ENCODE data around the gene ABLIM1. TPM values are rescaled to one million over a fixed set of nuclear protein-coding genes. Genes with fewer than 3 reads are reported as not detected.

The ABLIM1 gene
- total RNA-seq, 1 experiment from 2014 or later = 274 TPM

DNA sequence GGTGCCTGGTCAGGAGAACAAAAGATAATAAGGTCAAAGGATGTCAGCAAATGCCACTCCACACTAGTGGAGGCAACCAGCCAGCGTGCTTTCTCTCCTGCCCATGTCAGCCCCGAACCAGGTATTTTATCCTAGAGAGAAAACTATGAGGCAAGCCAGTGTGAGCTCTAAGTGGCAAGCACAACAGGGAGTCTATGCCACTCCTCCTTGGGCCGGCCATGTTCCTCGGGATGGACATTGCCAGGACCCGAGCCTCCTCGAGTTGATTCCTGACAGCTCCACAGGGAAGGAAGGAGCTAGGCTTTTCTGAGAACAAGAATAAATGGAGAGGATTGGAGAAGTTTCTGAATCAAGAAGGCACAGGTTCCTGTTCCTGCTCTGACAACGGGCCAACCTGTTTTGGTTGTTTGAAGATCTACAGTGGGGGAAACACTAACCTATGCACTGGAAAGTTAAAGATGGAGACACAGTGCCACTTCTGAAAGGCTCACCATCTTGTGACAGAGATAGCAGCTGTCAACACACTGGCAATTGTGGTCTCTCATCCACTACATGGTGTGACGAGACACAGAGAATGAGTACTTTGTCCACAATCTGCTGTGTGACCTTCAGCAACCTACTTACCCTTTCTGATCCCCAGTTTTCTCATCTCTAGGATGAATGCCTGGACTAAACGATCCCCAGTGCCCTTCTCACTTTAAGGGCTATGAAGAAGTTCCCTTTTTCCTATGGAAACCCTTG is 28.8 kb downstream of the ABLIM1 start:
- Histone ChIP-seq H3K4me1 (ENCODE audit: control insufficient read depth, insufficient read depth, low read length) (peaks cover 83% of the 10 kb centered on the region), H3K9me3 (ENCODE audit: control insufficient read depth, insufficient read depth, low read depth, low read length) (no peaks in the 10 kb centered on the region; the same call in 1 of the 2 replicates), H3K27ac (ENCODE audit: low read length) (peak overlapping the region; percentile 96), H3K4me3 (ENCODE audit: low read depth in 2 of 2, low read length in 2 of 2) (peak overlapping the region; percentile 73 to 78), H3K27me3 (ENCODE audit: control insufficient read depth, insufficient read depth, low read length) (no peaks in the 10 kb centered on the region), H3K36me3 (ENCODE audit: control insufficient read depth, insufficient read depth, low read length) (no peaks in the 10 kb centered on the region)
- TF ChIP-seq, protein P1, sequence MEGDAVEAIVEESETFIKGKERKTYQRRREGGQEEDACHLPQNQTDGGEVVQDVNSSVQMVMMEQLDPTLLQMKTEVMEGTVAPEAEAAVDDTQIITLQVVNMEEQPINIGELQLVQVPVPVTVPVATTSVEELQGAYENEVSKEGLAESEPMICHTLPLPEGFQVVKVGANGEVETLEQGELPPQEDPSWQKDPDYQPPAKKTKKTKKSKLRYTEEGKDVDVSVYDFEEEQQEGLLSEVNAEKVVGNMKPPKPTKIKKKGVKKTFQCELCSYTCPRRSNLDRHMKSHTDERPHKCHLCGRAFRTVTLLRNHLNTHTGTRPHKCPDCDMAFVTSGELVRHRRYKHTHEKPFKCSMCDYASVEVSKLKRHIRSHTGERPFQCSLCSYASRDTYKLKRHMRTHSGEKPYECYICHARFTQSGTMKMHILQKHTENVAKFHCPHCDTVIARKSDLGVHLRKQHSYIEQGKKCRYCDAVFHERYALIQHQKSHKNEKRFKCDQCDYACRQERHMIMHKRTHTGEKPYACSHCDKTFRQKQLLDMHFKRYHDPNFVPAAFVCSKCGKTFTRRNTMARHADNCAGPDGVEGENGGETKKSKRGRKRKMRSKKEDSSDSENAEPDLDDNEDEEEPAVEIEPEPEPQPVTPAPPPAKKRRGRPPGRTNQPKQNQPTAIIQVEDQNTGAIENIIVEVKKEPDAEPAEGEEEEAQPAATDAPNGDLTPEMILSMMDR (IDR thresholded peaks at IDR 0.05) = no peak
- no peak for TF ChIP-seq POLR2AphosphoS5 (IDR thresholded peaks at IDR 0.05; ENCODE audit: low read depth, low read length)
- no peak for TF ChIP-seq SIN3A (IDR thresholded peaks at IDR 0.05; ENCODE audit: borderline replicate concordance, insufficient read depth, low read depth, low read length)
- TF ChIP-seq TCF7L2 (IDR thresholded peaks at IDR 0.05; ENCODE audit: low read depth, low read length) = no peak
- TF ChIP-seq, protein P2, sequence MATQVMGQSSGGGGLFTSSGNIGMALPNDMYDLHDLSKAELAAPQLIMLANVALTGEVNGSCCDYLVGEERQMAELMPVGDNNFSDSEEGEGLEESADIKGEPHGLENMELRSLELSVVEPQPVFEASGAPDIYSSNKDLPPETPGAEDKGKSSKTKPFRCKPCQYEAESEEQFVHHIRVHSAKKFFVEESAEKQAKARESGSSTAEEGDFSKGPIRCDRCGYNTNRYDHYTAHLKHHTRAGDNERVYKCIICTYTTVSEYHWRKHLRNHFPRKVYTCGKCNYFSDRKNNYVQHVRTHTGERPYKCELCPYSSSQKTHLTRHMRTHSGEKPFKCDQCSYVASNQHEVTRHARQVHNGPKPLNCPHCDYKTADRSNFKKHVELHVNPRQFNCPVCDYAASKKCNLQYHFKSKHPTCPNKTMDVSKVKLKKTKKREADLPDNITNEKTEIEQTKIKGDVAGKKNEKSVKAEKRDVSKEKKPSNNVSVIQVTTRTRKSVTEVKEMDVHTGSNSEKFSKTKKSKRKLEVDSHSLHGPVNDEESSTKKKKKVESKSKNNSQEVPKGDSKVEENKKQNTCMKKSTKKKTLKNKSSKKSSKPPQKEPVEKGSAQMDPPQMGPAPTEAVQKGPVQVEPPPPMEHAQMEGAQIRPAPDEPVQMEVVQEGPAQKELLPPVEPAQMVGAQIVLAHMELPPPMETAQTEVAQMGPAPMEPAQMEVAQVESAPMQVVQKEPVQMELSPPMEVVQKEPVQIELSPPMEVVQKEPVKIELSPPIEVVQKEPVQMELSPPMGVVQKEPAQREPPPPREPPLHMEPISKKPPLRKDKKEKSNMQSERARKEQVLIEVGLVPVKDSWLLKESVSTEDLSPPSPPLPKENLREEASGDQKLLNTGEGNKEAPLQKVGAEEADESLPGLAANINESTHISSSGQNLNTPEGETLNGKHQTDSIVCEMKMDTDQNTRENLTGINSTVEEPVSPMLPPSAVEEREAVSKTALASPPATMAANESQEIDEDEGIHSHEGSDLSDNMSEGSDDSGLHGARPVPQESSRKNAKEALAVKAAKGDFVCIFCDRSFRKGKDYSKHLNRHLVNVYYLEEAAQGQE (IDR thresholded peaks at IDR 0.05; ENCODE audit: insufficient read depth in 1 of 2, low read depth in 2 of 2, low read length in 1 of 2) = no peak
- ATAC-seq = no peak
- POLR2A ChIA-PET = interaction anchor here (0.5 kb wide), 1 partner anchor 14 kb away, joined by 6 read pairs; no protein-coding TSS in a partner anchor
- in situ Hi-C loops (cut with HindIII; ENCODE audit: low pct_unique_long_range_greater_than_20kb, low sequenced_read_pairs) (no loop called here), intact Hi-C loops (cut with micrococcal nuclease; ENCODE audit: unreplicated experiment) (no loop called here)
- no peak for DNase-seq (ENCODE audit: low read depth, low spot score)
- BruUV-seq (replicated peaks) = no TSS peak
- CTCF ChIA-PET = no interaction called here

DNA sequence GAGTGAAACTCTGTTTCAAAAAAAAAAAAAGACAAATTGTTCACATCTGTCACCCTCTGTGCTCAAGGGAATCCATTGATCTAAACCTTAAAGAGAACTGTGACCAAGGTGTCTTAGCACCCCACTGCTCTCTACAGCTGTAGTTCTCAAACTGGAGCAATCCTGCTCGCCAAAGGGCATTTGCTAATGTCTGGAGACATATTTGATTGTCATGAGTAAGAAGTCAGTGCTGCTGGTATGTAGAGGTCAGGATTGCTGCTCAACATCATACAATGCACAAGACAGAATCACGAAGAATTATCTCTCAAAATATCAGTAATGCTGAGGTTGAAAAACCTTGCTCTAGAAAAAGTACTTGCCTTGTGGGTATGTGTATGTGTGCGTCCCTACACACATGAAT is 30.0 kb downstream of the ABLIM1 start:
- Histone ChIP-seq H3K27ac (ENCODE audit: low read length) (peak overlapping the region; percentile 96), H3K4me3 (ENCODE audit: low read depth in 2 of 2, low read length in 2 of 2) (no peak overlapping the region), H3K9me3 (ENCODE audit: control insufficient read depth, insufficient read depth, low read depth, low read length) (no peaks in the 10 kb centered on the region; the same call in 1 of the 2 replicates), H3K36me3 (ENCODE audit: control insufficient read depth, insufficient read depth, low read length) (no peaks in the 10 kb centered on the region), H3K4me1 (ENCODE audit: control insufficient read depth, insufficient read depth, low read length) (peaks cover 85% of the 10 kb centered on the region), H3K27me3 (ENCODE audit: control insufficient read depth, insufficient read depth, low read length) (no peaks in the 10 kb centered on the region)
- ATAC-seq (no peak), DNase-seq (ENCODE audit: low read depth, low spot score) (no peak)
- CTCF ChIA-PET = no interaction called here
- BruUV-seq (replicated peaks) = no TSS peak
- intact Hi-C loops (cut with micrococcal nuclease; ENCODE audit: unreplicated experiment) = no loop called here
- TF ChIP-seq, protein P1 (IDR thresholded peaks at IDR 0.05) = no peak
- TF ChIP-seq TCF7L2 (IDR thresholded peaks at IDR 0.05; ENCODE audit: low read depth, low read length) (no peak), POLR2AphosphoS5 (IDR thresholded peaks at IDR 0.05; ENCODE audit: low read depth, low read length) (no peak), SIN3A (IDR thresholded peaks at IDR 0.05; ENCODE audit: borderline replicate concordance, insufficient read depth, low read depth, low read length) (no peak)
- TF ChIP-seq, protein P2 (IDR thresholded peaks at IDR 0.05; ENCODE audit: insufficient read depth in 1 of 2, low read depth in 2 of 2, low read length in 1 of 2) = no peak
- in situ Hi-C loops (cut with HindIII; ENCODE audit: low pct_unique_long_range_greater_than_20kb, low sequenced_read_pairs) = no loop called here
- POLR2A ChIA-PET = no interaction called here

Data from Panc1 (cell line).